ENCODE data around the gene SIRPA. TPM values are rescaled to one million over a fixed set of nuclear protein-coding genes. Genes with fewer than 3 reads are reported as not detected.

Gene SIRPA
- total and polyA plus RNA-seq, 10 of the 15 experiments (the other 5 are each of a cell fraction or from before 2014, with no cell fraction given): 1.7 to 13.2 (median 5.0) TPM

DNA sequence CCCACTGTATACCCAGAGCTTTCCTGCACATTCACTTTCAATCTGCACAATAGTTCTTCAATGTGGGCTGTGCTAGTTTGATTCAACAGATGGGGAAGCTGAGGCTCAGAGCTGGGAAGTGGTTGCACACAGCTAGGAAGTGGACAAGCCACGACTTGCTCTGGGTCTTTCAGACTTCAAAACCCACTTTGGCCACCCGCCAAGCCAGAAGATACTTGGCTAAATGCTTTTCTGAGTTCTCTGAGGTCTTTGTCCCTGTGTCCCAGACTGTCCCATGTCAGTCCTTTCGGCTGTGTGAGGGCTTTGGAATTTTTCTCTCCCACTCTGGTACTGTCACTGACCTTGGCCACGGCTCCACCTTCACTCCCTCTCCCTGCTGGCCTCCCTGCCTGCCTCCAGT lies 88.1 kb downstream of the SIRPA start:
- in situ Hi-C loops (cut with MboI): no loop called here
- H3K9me3 ChIP-seq (replicated peaks; ENCODE audit: control insufficient read depth, insufficient read depth, low read length): no peaks in the 10 kb centered on the region
- H3K27me3 ChIP-seq (replicated peaks in 1 of 2; ENCODE audit: control insufficient read depth in 2 of 2, insufficient read depth in 2 of 2, low read length in 1 of 2): peaks cover 1 to 10% of the 10 kb centered on the region in 2 experiments; a peak in 3 of 4 replicates
- no peak overlapping the region for H3K4me3 ChIP-seq
- no peak overlapping the region for H3K27ac ChIP-seq (ENCODE audit: control insufficient read depth, insufficient read depth)
- WGBS (ENCODE audit: insufficient coverage, insufficient replicate concordance, low lambda C conversion rate, missing lambda C conversion rate): 0% methylated on average over 4 of the region's 4 CpGs
- no peaks in the 10 kb centered on the region; the same call in 1 of the 2 replicates for H4K20me1 ChIP-seq (ENCODE audit: control insufficient read depth, insufficient read depth)
- ChIA-PET CTCF (interaction anchor here (1.3 kb wide), 3 partner anchors 18 to 189 kb away, joined by 3 to 7 read pairs (median 3); no protein-coding TSS in a partner anchor), RAD21 (ENCODE audit: unreplicated experiment) (no interaction called here), SMC1A (ENCODE audit: uncharacterized antibody, unreplicated experiment) (no interaction called here), POLR2A (no interaction called here)
- TF ChIP-seq SMAD5 (IDR thresholded peaks at IDR 0.05; ENCODE audit: low read depth): no peak
- no peak for TF ChIP-seq HDAC2 (IDR thresholded peaks at IDR 0.05)
- no peak for TF ChIP-seq YBX1 (IDR thresholded peaks at IDR 0.05)
- TF ChIP-seq, protein P1, sequence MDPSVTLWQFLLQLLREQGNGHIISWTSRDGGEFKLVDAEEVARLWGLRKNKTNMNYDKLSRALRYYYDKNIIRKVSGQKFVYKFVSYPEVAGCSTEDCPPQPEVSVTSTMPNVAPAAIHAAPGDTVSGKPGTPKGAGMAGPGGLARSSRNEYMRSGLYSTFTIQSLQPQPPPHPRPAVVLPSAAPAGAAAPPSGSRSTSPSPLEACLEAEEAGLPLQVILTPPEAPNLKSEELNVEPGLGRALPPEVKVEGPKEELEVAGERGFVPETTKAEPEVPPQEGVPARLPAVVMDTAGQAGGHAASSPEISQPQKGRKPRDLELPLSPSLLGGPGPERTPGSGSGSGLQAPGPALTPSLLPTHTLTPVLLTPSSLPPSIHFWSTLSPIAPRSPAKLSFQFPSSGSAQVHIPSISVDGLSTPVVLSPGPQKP (IDR thresholded peaks at IDR 0.05; ENCODE audit: low read depth, low read length): no peak
- TF ChIP-seq MEF2B (IDR thresholded peaks at IDR 0.05; ENCODE audit: partially characterized antibody, poor library complexity, severe bottlenecking): no peak
- no peak for TF ChIP-seq RBBP5 (conservative IDR thresholded peaks at IDR 0.05)
- no peak for TF ChIP-seq ZBTB4 (CRISPR knock-in tag; IDR thresholded peaks at IDR 0.05)
- TF ChIP-seq CHD1 (IDR thresholded peaks at IDR 0.05; ENCODE audit: low read depth, low read length): no peak
- TF ChIP-seq PBX3 (IDR thresholded peaks at IDR 0.05; ENCODE audit: insufficient replicate concordance, low read depth, low read length): no peak
- TF ChIP-seq, protein P2, sequence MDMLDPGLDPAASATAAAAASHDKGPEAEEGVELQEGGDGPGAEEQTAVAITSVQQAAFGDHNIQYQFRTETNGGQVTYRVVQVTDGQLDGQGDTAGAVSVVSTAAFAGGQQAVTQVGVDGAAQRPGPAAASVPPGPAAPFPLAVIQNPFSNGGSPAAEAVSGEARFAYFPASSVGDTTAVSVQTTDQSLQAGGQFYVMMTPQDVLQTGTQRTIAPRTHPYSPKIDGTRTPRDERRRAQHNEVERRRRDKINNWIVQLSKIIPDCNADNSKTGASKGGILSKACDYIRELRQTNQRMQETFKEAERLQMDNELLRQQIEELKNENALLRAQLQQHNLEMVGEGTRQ (IDR thresholded peaks at IDR 0.05; ENCODE audit: borderline replicate concordance, low read depth, low read length): no peak
- no peak for TF ChIP-seq RUNX3 (IDR thresholded peaks at IDR 0.05; ENCODE audit: low read length)
- TF ChIP-seq ETV6 (conservative IDR thresholded peaks at IDR 0.05 in 1 of 2, IDR thresholded peaks at IDR 0.05 in 1 of 2; ENCODE audit: borderline replicate concordance in 1 of 2, low read depth in 1 of 2): no peak
- no peak for TF ChIP-seq EGR1 (IDR thresholded peaks at IDR 0.05; ENCODE audit: borderline replicate concordance in 1 of 2, low read depth in 2 of 2, low read length in 2 of 2)
- no peak for TF ChIP-seq IKZF1 (conservative IDR thresholded peaks at IDR 0.05)
- TF ChIP-seq RB1 (IDR thresholded peaks at IDR 0.05; ENCODE audit: borderline replicate concordance): no peak
- TF ChIP-seq SREBF1 (IDR thresholded peaks at IDR 0.05; ENCODE audit: low read length): no peak
- TF ChIP-seq ZNF274 (IDR thresholded peaks at IDR 0.05; ENCODE audit: insufficient read depth, insufficient read length): no peak
- TF ChIP-seq ZBED1 (IDR thresholded peaks at IDR 0.05; ENCODE audit: borderline replicate concordance): no peak
- no peak for TF ChIP-seq ASH2L (IDR thresholded peaks at IDR 0.05; ENCODE audit: borderline replicate concordance, low read depth)
- TF ChIP-seq BACH1 (IDR thresholded peaks at IDR 0.05; ENCODE audit: borderline replicate concordance): no peak
- H3K4me2 ChIP-seq (ENCODE audit: control insufficient read depth, insufficient read depth): no peak overlapping the region
- BruUV-seq (replicated peaks): no TSS peak
- no peak for DNase-seq (ENCODE audit: low read depth, low spot score)
- no peaks in the 10 kb centered on the region for H3K79me2 ChIP-seq (ENCODE audit: control insufficient read depth, insufficient read depth, low read length)
- no peak overlapping the region for H3K9ac ChIP-seq (ENCODE audit: control insufficient read depth, insufficient read depth, low read length)
- no peak overlapping the region for H2AFZ ChIP-seq (ENCODE audit: control insufficient read depth, low read depth, low read length)
- no peaks in the 10 kb centered on the region for H3K36me3 ChIP-seq (ENCODE audit: control insufficient read depth in 2 of 2, insufficient read depth in 2 of 2, low read length in 1 of 2)
- intact Hi-C loops (cut with micrococcal nuclease; ENCODE audit: unreplicated experiment): no loop called here
- no peaks in the 10 kb centered on the region for H3K4me1 ChIP-seq (ENCODE audit: control insufficient read depth, insufficient read depth, low read length)
- no peak for ATAC-seq
- no peak for FAIRE-seq

Measured in GM12878 (cell line).